Tibial nerve (tissue), 4 donors: ENCODE measurements around the gene LMX1B. TPM values are rescaled to one million over a fixed set of nuclear protein-coding genes. Genes with fewer than 3 reads are reported as not detected.

Experiments used
- DNase-seq, 2 donors: peaks; one replicate each; pipeline ENCODE4 v3.0.0-alpha.2; 2019; ENCODE audit warnings: low spot score in 2 of 2
- H3K27ac ChIP-seq, 4 donors: fragments of 200-600 bp; sonication (generic) in 3 of 4; one replicate each; pipeline ENCODE4 v1.5.1; 2017 to 2019; ENCODE audit warnings: mild to moderate bottlenecking in 1 of 4
- H3K27me3 ChIP-seq, 2 donors: fragments of 200-600 bp; sonication (generic) in 1 of 2; one replicate each; pipeline versions ENCODE4 v1.5.1 to v1.6.0; 2017 to 2019
- H3K36me3 ChIP-seq, 3 donors: fragments of 200-600 bp; sonication (generic); one replicate each; pipeline ENCODE4 v1.5.1; 2018 to 2019
- H3K4me1 ChIP-seq, 4 donors: fragments of 200-600 bp; sonication (generic) in 3 of 4; one replicate each; pipeline ENCODE4 v1.5.1; 2017 to 2019
- H3K4me3 ChIP-seq, 4 donors: fragments of 200-600 bp; sonication (generic) in 3 of 4; one replicate each; pipeline ENCODE4 v1.5.1; 2017 to 2019; ENCODE audit warnings: mild to moderate bottlenecking in 1 of 4, moderate library complexity in 1 of 4
- H3K9me3 ChIP-seq, 4 donors: fragments of 200-600 bp; sonication (generic) in 3 of 4; one replicate each; pipeline ENCODE4 v1.5.1; 2017 to 2019
- EP300 ChIP-seq, 2 donors: sonication (generic); formaldehyde crosslinking; IDR thresholded peaks; one replicate each; pipeline ENCODE4 v1.6.1; 2017; ENCODE audit warnings: antibody characterized with exemption in 2 of 2, mild to moderate bottlenecking in 1 of 2
- POLR2A ChIP-seq, 2 donors: fragments of 450-650 bp; IDR thresholded peaks; one replicate each; pipeline ENCODE4 v1.6.1; 2017; ENCODE audit warnings: antibody characterized with exemption in 2 of 2, mild to moderate bottlenecking in 2 of 2, moderate library complexity in 2 of 2
- WGBS, 2 donors: methylation state at CpG; one replicate each; pipeline ENCODE4 v1.1.5; 2018; 5-methylcytosine and 5-hydroxymethylcytosine counted together
- total RNA-seq, 4 donors: library from RNA; depleted of rRNA; stranded (reverse); fragments of >200 nt; gene quantifications; one replicate each; pipeline ENCODE4 v1.1.0, GENCODE V29; 2016
- TF ChIP-seq, protein P1 (sequence below), 5 experiments: fragments of 200-600 bp in 3 of 5; fragments of 450-650 bp in 2 of 5; sonication (generic) in 3 of 5; IDR thresholded peaks; one replicate each; pipeline ENCODE4 v1.5.1; 2016 to 2019; ENCODE audit warnings: antibody characterized with exemption in 5 of 5, mild to moderate bottlenecking in 3 of 5, moderate library complexity in 2 of 5

LMX1B gene
- total RNA-seq, 4 donors from 2014 or later: 0.60 to 1.5 (median 0.78) TPM; not detected in 1

DNA sequence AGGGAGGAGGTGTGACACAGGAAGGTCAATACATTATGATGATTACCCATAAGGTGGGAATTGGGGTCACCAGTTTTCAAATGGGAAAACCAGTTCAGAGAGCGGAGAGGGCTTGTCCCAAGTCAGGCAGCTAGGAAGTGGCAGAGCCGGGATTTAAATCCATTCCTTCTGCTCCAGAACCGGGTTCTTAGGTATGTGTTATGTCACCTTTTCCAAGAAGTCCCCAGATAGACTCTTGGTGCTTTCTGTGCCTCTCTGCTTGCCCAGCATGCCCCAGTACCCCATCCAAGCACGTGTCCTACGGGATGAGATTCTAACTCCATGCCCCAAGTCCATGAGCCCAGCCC lies 69.9 kb downstream of the LMX1B start:
- H3K4me3 ChIP-seq: no peak overlapping the region
- no peaks in the 10 kb centered on the region for H3K36me3 ChIP-seq
- H3K4me1 ChIP-seq: peaks cover 0 to 10% (median 0%) of the 10 kb centered on the region in 4 donors
- TF ChIP-seq POLR2A (IDR thresholded peaks at IDR 0.05) (no peak), EP300 (IDR thresholded peaks at IDR 0.05) (no peak)
- TF ChIP-seq, protein P1, sequence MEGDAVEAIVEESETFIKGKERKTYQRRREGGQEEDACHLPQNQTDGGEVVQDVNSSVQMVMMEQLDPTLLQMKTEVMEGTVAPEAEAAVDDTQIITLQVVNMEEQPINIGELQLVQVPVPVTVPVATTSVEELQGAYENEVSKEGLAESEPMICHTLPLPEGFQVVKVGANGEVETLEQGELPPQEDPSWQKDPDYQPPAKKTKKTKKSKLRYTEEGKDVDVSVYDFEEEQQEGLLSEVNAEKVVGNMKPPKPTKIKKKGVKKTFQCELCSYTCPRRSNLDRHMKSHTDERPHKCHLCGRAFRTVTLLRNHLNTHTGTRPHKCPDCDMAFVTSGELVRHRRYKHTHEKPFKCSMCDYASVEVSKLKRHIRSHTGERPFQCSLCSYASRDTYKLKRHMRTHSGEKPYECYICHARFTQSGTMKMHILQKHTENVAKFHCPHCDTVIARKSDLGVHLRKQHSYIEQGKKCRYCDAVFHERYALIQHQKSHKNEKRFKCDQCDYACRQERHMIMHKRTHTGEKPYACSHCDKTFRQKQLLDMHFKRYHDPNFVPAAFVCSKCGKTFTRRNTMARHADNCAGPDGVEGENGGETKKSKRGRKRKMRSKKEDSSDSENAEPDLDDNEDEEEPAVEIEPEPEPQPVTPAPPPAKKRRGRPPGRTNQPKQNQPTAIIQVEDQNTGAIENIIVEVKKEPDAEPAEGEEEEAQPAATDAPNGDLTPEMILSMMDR (IDR thresholded peaks at IDR 0.05): no peak
- WGBS, 2 donors: 66 to 70% methylated on average over 5 of the region's 5 CpGs
- H3K27ac ChIP-seq: no peak overlapping the region
- DNase-seq: no peak
- H3K9me3 ChIP-seq: no peaks in the 10 kb centered on the region
- H3K27me3 ChIP-seq: peaks cover 0 to 76% of the 10 kb centered on the region in 2 donors

DNA sequence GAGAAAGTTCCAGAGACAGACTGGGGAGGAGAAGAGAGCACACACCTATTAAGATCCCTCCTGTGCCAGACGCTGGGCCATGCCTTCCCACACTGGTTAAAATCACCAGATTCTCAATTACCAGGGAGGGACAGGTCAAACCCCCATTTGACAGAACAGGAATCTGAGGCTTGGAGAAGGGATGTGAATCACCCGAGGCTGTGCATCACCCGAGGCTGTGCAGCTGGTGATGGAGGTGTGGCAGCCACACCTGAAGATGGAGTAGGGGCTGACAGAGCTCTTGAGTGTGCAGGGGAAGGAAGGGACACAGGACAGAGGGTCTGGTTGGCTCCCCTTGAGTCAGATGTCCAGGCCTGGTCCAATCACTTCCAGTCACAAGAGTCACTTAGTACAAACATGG lies 70.6 kb downstream of the LMX1B start:
- no peak for TF ChIP-seq EP300 (IDR thresholded peaks at IDR 0.05)
- TF ChIP-seq POLR2A (IDR thresholded peaks at IDR 0.05): no peak
- TF ChIP-seq, protein P1 (IDR thresholded peaks at IDR 0.05): no peak
- no peak overlapping the region for H3K4me3 ChIP-seq

GRCh38 chr9:126684965-126685465 lies 71.3 kb downstream of the LMX1B start:
- WGBS, 2 donors: 68 to 71% methylated on average over 5 of the region's 5 CpGs
- H3K27me3 ChIP-seq: peaks cover 0 to 86% of the 10 kb centered on the region in 2 donors
- DNase-seq: no peak
- H3K4me1 ChIP-seq: peaks cover 0 to 16% (median 0%) of the 10 kb centered on the region in 4 donors
- no peaks in the 10 kb centered on the region for H3K36me3 ChIP-seq
- no peak overlapping the region for H3K27ac ChIP-seq
- TF ChIP-seq POLR2A (IDR thresholded peaks at IDR 0.05) (no peak), EP300 (IDR thresholded peaks at IDR 0.05) (no peak)
- TF ChIP-seq, protein P1 (IDR thresholded peaks at IDR 0.05): no peak
- no peak overlapping the region for H3K4me3 ChIP-seq
- no peaks in the 10 kb centered on the region for H3K9me3 ChIP-seq

More for the DNA sequence above, 70.6 kb downstream of the LMX1B start:
- H3K9me3 ChIP-seq: no peaks in the 10 kb centered on the region
- no peak overlapping the region for H3K27ac ChIP-seq
- no peak for DNase-seq
- peaks cover 0 to 83% of the 10 kb centered on the region in 2 donors for H3K27me3 ChIP-seq
- peaks cover 0 to 12% (median 0%) of the 10 kb centered on the region in 4 donors for H3K4me1 ChIP-seq
- WGBS, 2 donors: 74 to 83% methylated on average over 3 of the region's 3 CpGs
- no peaks in the 10 kb centered on the region for H3K36me3 ChIP-seq

- Histone ChIP-seq H3K27me3 (peaks cover 0 to 72% of the 10 kb centered on the region in 2 donors), H3K9me3 (no peaks in the 10 kb centered on the region), H3K36me3 (no peaks in the 10 kb centered on the region), H3K27ac (no peak overlapping the region), H3K4me3 (no peak overlapping the region), H3K4me1 (peaks cover 0 to 10% (median 0%) of the 10 kb centered on the region in 4 donors)
- DNase-seq: no peak
- 57 to 60% methylated on average over 11 to 15 of the region's 20 CpGs for WGBS, 2 donors
- TF ChIP-seq, protein P1 (IDR thresholded peaks at IDR 0.05): no peak
- TF ChIP-seq EP300 (IDR thresholded peaks at IDR 0.05) (no peak), POLR2A (IDR thresholded peaks at IDR 0.05) (no peak)
Measured at GRCh38 chr9:126687930-126688461, 74.3 kb downstream of the LMX1B start.

- Histone ChIP-seq H3K27me3 (peaks cover 0 to 68% of the 10 kb centered on the region in 2 donors), H3K27ac (no peak overlapping the region), H3K9me3 (no peaks in the 10 kb centered on the region), H3K36me3 (no peaks in the 10 kb centered on the region), H3K4me3 (no peak overlapping the region), H3K4me1 (peaks cover 0 to 6% (median 0%) of the 10 kb centered on the region in 4 donors)
- no peak for TF ChIP-seq POLR2A (IDR thresholded peaks at IDR 0.05)
- TF ChIP-seq, protein P1 (IDR thresholded peaks at IDR 0.05): no peak
- no peak for TF ChIP-seq EP300 (IDR thresholded peaks at IDR 0.05)
- DNase-seq: no peak
- WGBS, 2 donors: 55 to 66% methylated on average over 2 to 3 of the region's 3 CpGs
Measured at GRCh38 chr9:126688617-126689016, 74.9 kb downstream of the LMX1B start.
